Transverse colon (tissue), 4 donors: ENCODE measurements around the gene CCDC88A.

Source experiments
- EP300 ChIP-seq: sonication (generic); formaldehyde crosslinking; IDR thresholded peaks from one replicate; pipeline ENCODE4 v1.6.1; 2017; ENCODE audit warnings: antibody characterized with exemption, low read depth
- POLR2A ChIP-seq: fragments of 450-650 bp; IDR thresholded peaks from one replicate; pipeline ENCODE4 v1.6.1; 2016; ENCODE audit warnings: antibody characterized with exemption, mild to moderate bottlenecking, moderate library complexity
- POLR2AphosphoS5 ChIP-seq, 3 donors: sonication (generic); formaldehyde crosslinking; IDR thresholded peaks; one replicate each; pipeline ENCODE4 v1.6.1; 2016; ENCODE audit warnings: antibody characterized with exemption in 3 of 3
- TF ChIP-seq, protein P1 (sequence below), 5 experiments: fragments of 200-600 bp in 3 of 5; fragments of 450-650 bp in 2 of 5; sonication (generic) in 3 of 5; IDR thresholded peaks; 1 replicate in 2 of 5; 2 replicates in 3 of 5; pipeline ENCODE4 v1.5.1; 2016 to 2017; ENCODE audit warnings: antibody characterized with exemption in 5 of 5, inconsistent platforms in 3 of 5, mild to moderate bottlenecking in 2 of 5, moderate library complexity in 1 of 5

DNA sequence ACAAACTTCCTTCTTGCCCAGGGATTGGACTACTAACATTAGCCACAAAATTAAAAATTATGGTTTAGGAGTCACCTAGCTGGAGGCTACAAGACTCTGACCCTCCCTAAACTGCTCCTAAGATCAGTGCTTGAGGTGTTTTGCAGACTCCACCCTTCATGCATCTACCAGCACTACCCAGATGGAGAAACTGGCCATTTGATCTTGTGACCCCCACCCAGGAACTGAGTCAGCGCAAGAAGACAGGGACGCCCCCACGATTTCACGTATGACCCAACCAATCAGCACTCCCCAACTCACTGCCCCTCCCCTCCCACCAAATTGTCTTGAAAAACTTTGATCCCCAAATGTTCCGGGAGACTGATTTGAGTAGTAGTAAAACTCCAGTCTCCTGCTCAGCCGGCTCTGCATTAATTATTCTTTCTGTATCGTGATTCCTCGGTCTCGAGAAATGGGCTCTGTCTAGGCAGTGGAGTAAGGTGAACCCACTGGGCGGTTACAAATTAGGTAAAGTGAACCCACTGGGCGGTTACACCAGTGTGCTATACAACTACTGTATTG lies 40.1 kb upstream of the CCDC88A start:
- TF ChIP-seq POLR2AphosphoS5 (IDR thresholded peaks at IDR 0.05): no peak
- no peak for TF ChIP-seq POLR2A
- no peak for TF ChIP-seq EP300
- TF ChIP-seq, protein P1, sequence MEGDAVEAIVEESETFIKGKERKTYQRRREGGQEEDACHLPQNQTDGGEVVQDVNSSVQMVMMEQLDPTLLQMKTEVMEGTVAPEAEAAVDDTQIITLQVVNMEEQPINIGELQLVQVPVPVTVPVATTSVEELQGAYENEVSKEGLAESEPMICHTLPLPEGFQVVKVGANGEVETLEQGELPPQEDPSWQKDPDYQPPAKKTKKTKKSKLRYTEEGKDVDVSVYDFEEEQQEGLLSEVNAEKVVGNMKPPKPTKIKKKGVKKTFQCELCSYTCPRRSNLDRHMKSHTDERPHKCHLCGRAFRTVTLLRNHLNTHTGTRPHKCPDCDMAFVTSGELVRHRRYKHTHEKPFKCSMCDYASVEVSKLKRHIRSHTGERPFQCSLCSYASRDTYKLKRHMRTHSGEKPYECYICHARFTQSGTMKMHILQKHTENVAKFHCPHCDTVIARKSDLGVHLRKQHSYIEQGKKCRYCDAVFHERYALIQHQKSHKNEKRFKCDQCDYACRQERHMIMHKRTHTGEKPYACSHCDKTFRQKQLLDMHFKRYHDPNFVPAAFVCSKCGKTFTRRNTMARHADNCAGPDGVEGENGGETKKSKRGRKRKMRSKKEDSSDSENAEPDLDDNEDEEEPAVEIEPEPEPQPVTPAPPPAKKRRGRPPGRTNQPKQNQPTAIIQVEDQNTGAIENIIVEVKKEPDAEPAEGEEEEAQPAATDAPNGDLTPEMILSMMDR (IDR thresholded peaks at IDR 0.05): no peak
